Heart right ventricle (tissue), 16 donors: ENCODE results near the gene ATXN2. TPM values are rescaled to one million over a fixed set of nuclear protein-coding genes. Genes with fewer than 3 reads are reported as not detected.

Experiments used
- ATAC-seq, 8 donors: fragments of 200-7000 bp; cut with Tn5 transposase; one replicate each; pipeline ENCODE4 v1.9.1; 2020; ENCODE audit warnings: mild to moderate bottlenecking in 8 of 8, moderate library complexity in 8 of 8, moderate number of reproducible peaks in 1 of 8
- DNase-seq, 2 donors: peaks; one replicate each; pipeline ENCODE4 v3.0.0-alpha.2; 2020
- H3K27ac ChIP-seq, 10 donors: fragments of 200-600 bp; sonication (generic) in 2 of 10; one replicate each; pipeline versions ENCODE4 v1.5.0 to v1.8.0; 2020 to 2022; ENCODE audit warnings: mild to moderate bottlenecking in 3 of 10
- H3K27me3 ChIP-seq, 7 donors: fragments of 200-600 bp; one replicate each; pipeline ENCODE4 v1.8.0; 2021 to 2022; ENCODE audit warnings: mild to moderate bottlenecking in 2 of 7
- H3K36me3 ChIP-seq, 9 donors: fragments of 200-600 bp; sonication (generic) in 1 of 9; one replicate each; pipeline versions ENCODE4 v1.5.0 to v1.8.0; 2020 to 2022; ENCODE audit warnings: mild to moderate bottlenecking in 2 of 9
- H3K4me1 ChIP-seq, 9 donors: fragments of 200-600 bp; sonication (generic) in 1 of 9; one replicate each; pipeline versions ENCODE4 v1.5.0 to v1.8.0; 2020 to 2022; ENCODE audit warnings: mild to moderate bottlenecking in 4 of 9
- H3K4me3 ChIP-seq, 10 donors: fragments of 200-600 bp; sonication (generic) in 2 of 10; one replicate each; pipeline versions ENCODE4 v1.5.0 to v1.8.0; 2020 to 2022; ENCODE audit warnings: mild to moderate bottlenecking in 7 of 10, moderate library complexity in 2 of 10
- H3K9me3 ChIP-seq, 11 donors: fragments of 200-600 bp in 10 of 11; sonication (generic) in 2 of 11; one replicate each; pipeline versions ENCODE4 v1.5.0 to v1.8.0; 2013 to 2022; ENCODE audit warnings: mild to moderate bottlenecking in 2 of 11, control low read depth in 1 of 11, moderate library complexity in 1 of 11
- CTCF ChIP-seq, 9 donors: fragments of 200-600 bp; sonication (generic) in 2 of 9; IDR thresholded peaks; one replicate each; pipeline versions ENCODE4 v1.5.0 to v1.8.0; 2021 to 2022; ENCODE audit warnings: antibody characterized with exemption in 9 of 9, mild to moderate bottlenecking in 5 of 9, moderate library complexity in 1 of 9
- WGBS, 2 donors: extraction: QIAGEN DNeasy Blood & Tissue Kit; methylation state at CpG; one replicate each; pipeline ENCODE4 v1.1.7; 2013; ENCODE audit warnings: inconsistent platforms in 1 of 2; 5-methylcytosine and 5-hydroxymethylcytosine counted together
- intact Hi-C, 10 donors: fragments of 100-400 bp; cut with DNase I; formaldehyde crosslinking; loops; one replicate each; pipeline versions ENCODE4 v1.11.1 to v1.14.2; 2022
- polyA plus RNA-seq, 2 donors: library from polyadenylated mRNA; stranded (reverse); fragments of 200-250 nt; gene quantifications; one replicate each; pipeline ENCODE4 v1.2.3, GENCODE V29; 2013
- total RNA-seq, 10 donors: library from RNA; stranded (reverse); fragmentation: NEBNext Ultra II Directional in 3 of 10; extraction: Animal tissue kit (Norgen Biotek cat#: 25700) in 3 of 10; gene quantifications; one replicate each; pipeline versions ENCODE4 v1.2.1 to v1.2.4, GENCODE V29; 2021 to 2023
- donor health status: Arrhythmogenic right ventricular cardiomyopathy.
- donor health status: ischemic (EF 13 %, LVEDD 7.1; RV severe dilation, severe dysfunction).
- donor health status: healthy with polysubstance abuse.
- donor health status: DM: no; HTN: yes; CAD: no.
- donor health status: DM: no; HTN: no; CAD: no.
- donor health status: ischemic (EF 25% LVEDD 6.9; RV normal size, moderate dysfunction).
- donor health status: ischemic (EF 25% LVEDD 5.7; RV mildly dilated, moderate dysfunction).
- donor health status: healthy.
- donor health status: DM: yes; HTN: yes; CAD: no.
- donor health status: Ischemic cardiomyopathy.
- donor health status: ischemic (EF 35%, LVEDD 5.7; RV mildly dilated, moderate dysfunction).
- donor health status: nonischemic (EF 11% LVEDD 7.7; RV severe dilation, severe dysfunction).
- donor health status: DM: yes; HTN: yes; CAD: no.
- donor health status: PGD.
- donor health status: ischemic (EF 29% LVEDD 5.4; RV normal size, mild dysfunction).
- donor health status: nonischemic (EF 23%, LVEDD 6.1; RV moderate dilation, normal function).

ATXN2 gene
- total and polyA plus RNA-seq, 12 donors = 18.8 to 69.9 (median 55.0) TPM

- Histone ChIP-seq H3K9me3 (no peaks in the 10 kb centered on the region), H3K4me1 (peaks cover 32 to 94% (median 92%) of the 10 kb centered on the region in 9 donors), H3K27ac (peak overlapping the region in 9 of 10 donors; percentile 40 to 93 (median 79)), H3K27me3 (no peaks in the 10 kb centered on the region), H3K36me3 (peaks cover 0 to 83% (median 16%) of the 10 kb centered on the region in 9 donors), H3K4me3 (no peak overlapping the region)
- intact Hi-C loops = loop anchor here in 2 of 10 donors (2.0 to 5.0 kb wide), 2 partner anchors 40 to 47 kb away; partner anchors contain the start of gene SH2B3 (in 1 of the 2)
- DNase-seq (no peak), ATAC-seq (no peak)
- TF ChIP-seq CTCF (IDR thresholded peaks at IDR 0.05) = no peak
- 87 to 88% methylated on average over 28 of the region's 28 CpGs for WGBS, 2 donors
Measured at GRCh38 chr12:111447571-111448265, 151.4 kb downstream of the ATXN2 start.

GRCh38 chr12:111446631-111447570 lies 152.2 kb downstream of the ATXN2 start:
- H3K36me3 ChIP-seq = peaks cover 0 to 83% (median 15%) of the 10 kb centered on the region in 9 donors
- intact Hi-C loops = loop anchor here in 1 of 10 donors (5.0 kb wide), 1 partner anchor 40 kb away; the partner anchor contains the start of gene SH2B3
- no peak for TF ChIP-seq CTCF (IDR thresholded peaks at IDR 0.05)

GRCh38 chr12:111445726-111446581 lies 153.2 kb downstream of the ATXN2 start:
- H3K4me3 ChIP-seq = peak overlapping the region in 2 of 10 donors; percentile 7 to 29
- no peaks in the 10 kb centered on the region for H3K9me3 ChIP-seq
- H3K4me1 ChIP-seq = peaks cover 31 to 100% (median 99%) of the 10 kb centered on the region in 9 donors
- DNase-seq (no peak), ATAC-seq (peak in 7 of 8 donors; percentile 15 to 42 (median 37))
- peaks cover 0 to 83% (median 15%) of the 10 kb centered on the region in 9 donors for H3K36me3 ChIP-seq
- TF ChIP-seq CTCF (IDR thresholded peaks at IDR 0.05) = no peak
- 17 to 20% methylated on average over 6 of the region's 6 CpGs for WGBS, 2 donors
- intact Hi-C loops = loop anchor here in 2 of 10 donors (2.0 to 5.0 kb wide), 2 partner anchors 39 kb away; partner anchors contain the start of gene SH2B3 (in 1 of the 2)
- peak overlapping the region; percentile 28 to 93 (median 76) for H3K27ac ChIP-seq
- no peaks in the 10 kb centered on the region for H3K27me3 ChIP-seq

More at GRCh38 chr12:111446631-111447570, 152.2 kb downstream of the ATXN2 start:
- H3K4me3 ChIP-seq = no peak overlapping the region
- 83 to 84% methylated on average over 20 of the region's 20 CpGs for WGBS, 2 donors
- no peak for DNase-seq
- no peaks in the 10 kb centered on the region for H3K27me3 ChIP-seq
- ATAC-seq = no peak
- H3K9me3 ChIP-seq = no peaks in the 10 kb centered on the region
- peaks cover 32 to 100% (median 99%) of the 10 kb centered on the region in 9 donors for H3K4me1 ChIP-seq
- H3K27ac ChIP-seq = peak overlapping the region in 9 of 10 donors; percentile 73 to 93 (median 79)
